Ishikawa (cell line): Measurements from ENCODE around the gene AADACL3.

Experiments
- CEBPB ChIP-seq: IDR thresholded peaks from 2 replicates; pipeline ENCODE4 v1.6.1; 2012
- CREB1 ChIP-seq: IDR thresholded peaks from 2 replicates; pipeline ENCODE4 v1.6.1; 2012; ENCODE audit warnings: low read depth
- EGR1 ChIP-seq: IDR thresholded peaks from 2 replicates; pipeline ENCODE4 v1.6.1; 2012
- EP300 ChIP-seq: IDR thresholded peaks from 2 replicates; pipeline ENCODE4 v1.6.1; 2012; ENCODE audit warnings: borderline replicate concordance
- FOXM1 ChIP-seq: IDR thresholded peaks from 2 replicates; pipeline ENCODE4 v1.6.1; 2012; ENCODE audit warnings: low read depth, borderline replicate concordance
- MAX ChIP-seq: IDR thresholded peaks from 2 replicates; pipeline ENCODE4 v1.6.1; 2012
- NFIC ChIP-seq: IDR thresholded peaks from 2 replicates; pipeline ENCODE4 v1.6.1; 2012
- RAD21 ChIP-seq: IDR thresholded peaks from 2 replicates; pipeline ENCODE4 v1.6.1; 2012; ENCODE audit warnings: low read depth
- TAF1 ChIP-seq: IDR thresholded peaks from 2 replicates; pipeline ENCODE4 v1.6.1; 2012; ENCODE audit warnings: low read depth, mild to moderate bottlenecking
- TCF12 ChIP-seq: IDR thresholded peaks from 2 replicates; pipeline ENCODE4 v1.6.1; 2012; ENCODE audit warnings: low read depth
- TEAD4 ChIP-seq: IDR thresholded peaks from 2 replicates; pipeline ENCODE4 v1.6.1; 2012
- YY1 ChIP-seq: IDR thresholded peaks from 2 replicates; pipeline ENCODE4 v1.6.1; 2012; ENCODE audit warnings: low read depth
- ZBTB7A ChIP-seq: IDR thresholded peaks from 2 replicates; pipeline ENCODE4 v1.6.1; 2012; ENCODE audit warnings: low read depth
- TF ChIP-seq, protein P1 (sequence below): IDR thresholded peaks from 2 replicates; pipeline ENCODE4 v1.6.1; 2012; ENCODE audit warnings: low read depth, mild to moderate bottlenecking
- TF ChIP-seq, protein P2 (sequence below): IDR thresholded peaks from 2 replicates; pipeline ENCODE4 v1.6.1; 2012

The AADACL3 gene

GRCh38 chr1:12764016-12764415 lies 48.1 kb downstream of the AADACL3 start:
- TF ChIP-seq CREB1 (no peak), TAF1 (no peak)
- TF ChIP-seq, protein P1, sequence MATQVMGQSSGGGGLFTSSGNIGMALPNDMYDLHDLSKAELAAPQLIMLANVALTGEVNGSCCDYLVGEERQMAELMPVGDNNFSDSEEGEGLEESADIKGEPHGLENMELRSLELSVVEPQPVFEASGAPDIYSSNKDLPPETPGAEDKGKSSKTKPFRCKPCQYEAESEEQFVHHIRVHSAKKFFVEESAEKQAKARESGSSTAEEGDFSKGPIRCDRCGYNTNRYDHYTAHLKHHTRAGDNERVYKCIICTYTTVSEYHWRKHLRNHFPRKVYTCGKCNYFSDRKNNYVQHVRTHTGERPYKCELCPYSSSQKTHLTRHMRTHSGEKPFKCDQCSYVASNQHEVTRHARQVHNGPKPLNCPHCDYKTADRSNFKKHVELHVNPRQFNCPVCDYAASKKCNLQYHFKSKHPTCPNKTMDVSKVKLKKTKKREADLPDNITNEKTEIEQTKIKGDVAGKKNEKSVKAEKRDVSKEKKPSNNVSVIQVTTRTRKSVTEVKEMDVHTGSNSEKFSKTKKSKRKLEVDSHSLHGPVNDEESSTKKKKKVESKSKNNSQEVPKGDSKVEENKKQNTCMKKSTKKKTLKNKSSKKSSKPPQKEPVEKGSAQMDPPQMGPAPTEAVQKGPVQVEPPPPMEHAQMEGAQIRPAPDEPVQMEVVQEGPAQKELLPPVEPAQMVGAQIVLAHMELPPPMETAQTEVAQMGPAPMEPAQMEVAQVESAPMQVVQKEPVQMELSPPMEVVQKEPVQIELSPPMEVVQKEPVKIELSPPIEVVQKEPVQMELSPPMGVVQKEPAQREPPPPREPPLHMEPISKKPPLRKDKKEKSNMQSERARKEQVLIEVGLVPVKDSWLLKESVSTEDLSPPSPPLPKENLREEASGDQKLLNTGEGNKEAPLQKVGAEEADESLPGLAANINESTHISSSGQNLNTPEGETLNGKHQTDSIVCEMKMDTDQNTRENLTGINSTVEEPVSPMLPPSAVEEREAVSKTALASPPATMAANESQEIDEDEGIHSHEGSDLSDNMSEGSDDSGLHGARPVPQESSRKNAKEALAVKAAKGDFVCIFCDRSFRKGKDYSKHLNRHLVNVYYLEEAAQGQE: no peak

- TF ChIP-seq, protein P2, sequence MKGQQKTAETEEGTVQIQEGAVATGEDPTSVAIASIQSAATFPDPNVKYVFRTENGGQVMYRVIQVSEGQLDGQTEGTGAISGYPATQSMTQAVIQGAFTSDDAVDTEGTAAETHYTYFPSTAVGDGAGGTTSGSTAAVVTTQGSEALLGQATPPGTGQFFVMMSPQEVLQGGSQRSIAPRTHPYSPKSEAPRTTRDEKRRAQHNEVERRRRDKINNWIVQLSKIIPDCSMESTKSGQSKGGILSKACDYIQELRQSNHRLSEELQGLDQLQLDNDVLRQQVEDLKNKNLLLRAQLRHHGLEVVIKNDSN: no peak
- no peak for TF ChIP-seq EP300
- TF ChIP-seq NFIC: no peak
- TF ChIP-seq, protein P1: no peak
- no peak for TF ChIP-seq RAD21
- TF ChIP-seq ZBTB7A: no peak
- TF ChIP-seq TAF1: no peak
- TF ChIP-seq TEAD4: no peak
Measured at GRCh38 chr1:12769031-12769430, 53.1 kb downstream of the AADACL3 start.

DNA sequence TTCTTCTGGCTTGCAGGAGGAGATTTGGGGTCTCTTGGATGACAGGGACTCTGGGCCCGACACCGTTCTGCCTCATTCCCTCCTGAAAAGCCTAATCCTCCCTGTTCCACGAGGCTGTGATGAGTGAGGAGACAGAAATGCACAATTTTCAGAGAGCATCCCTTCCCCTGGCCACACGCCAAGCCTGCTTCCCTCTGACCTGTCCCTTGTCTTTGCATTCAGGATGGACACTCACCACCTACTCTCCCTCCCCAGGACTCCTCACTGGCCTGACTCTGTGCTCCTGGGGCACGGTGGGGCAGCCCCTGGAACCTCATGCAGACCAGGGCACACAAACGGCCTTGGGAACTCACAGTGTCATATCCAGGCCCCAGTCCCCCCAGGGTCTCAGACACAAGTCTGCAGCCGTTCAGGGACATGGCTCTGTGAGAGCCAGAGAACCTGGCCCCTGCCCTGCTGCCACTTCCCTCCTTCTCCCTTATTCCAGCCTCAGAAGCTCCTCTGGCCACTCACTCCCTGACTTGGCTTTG lies 54.1 kb downstream of the AADACL3 start:
- TF ChIP-seq, protein P1: no peak
- TF ChIP-seq EP300 (no peak), TCF12 (no peak)

DNA sequence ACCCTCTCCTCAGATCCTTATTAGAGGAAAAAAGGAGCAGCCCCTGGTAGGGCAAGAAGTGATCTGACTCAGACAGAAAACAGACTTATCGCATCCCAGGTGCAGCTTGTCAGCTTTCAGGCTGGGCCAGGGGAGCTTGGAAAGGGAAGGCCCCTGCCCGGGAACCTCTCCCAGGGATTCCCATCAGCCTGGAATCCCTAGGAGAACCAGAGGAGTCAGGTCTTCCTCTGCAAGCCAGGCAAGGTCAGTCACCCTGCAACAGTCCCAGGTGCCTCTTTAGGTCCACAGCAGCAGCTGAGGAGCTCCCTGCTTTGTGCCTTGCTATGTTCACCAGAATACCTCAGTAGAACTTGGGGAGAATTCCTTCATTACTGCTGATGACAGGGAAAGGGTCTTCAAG lies 54.7 kb downstream of the AADACL3 start:
- no peak for TF ChIP-seq FOXM1
- TF ChIP-seq, protein P2: no peak
- TF ChIP-seq ZBTB7A: no peak
- no peak for TF ChIP-seq CEBPB
- no peak for TF ChIP-seq EGR1
- TF ChIP-seq MAX: no peak
- TF ChIP-seq RAD21: no peak
- no peak for TF ChIP-seq EP300
- no peak for TF ChIP-seq TEAD4
- no peak for TF ChIP-seq YY1
- TF ChIP-seq, protein P1: no peak
- no peak for TF ChIP-seq TAF1
- no peak for TF ChIP-seq CREB1
- no peak for TF ChIP-seq NFIC
- TF ChIP-seq TCF12: no peak
